ENCODE results near the gene IL7R. TPM values are rescaled to one million over a fixed set of nuclear protein-coding genes. Genes with fewer than 3 reads are reported as not detected.

The IL7R gene
- total RNA-seq, 1 experiment from 2014 or later = not detected

DNA sequence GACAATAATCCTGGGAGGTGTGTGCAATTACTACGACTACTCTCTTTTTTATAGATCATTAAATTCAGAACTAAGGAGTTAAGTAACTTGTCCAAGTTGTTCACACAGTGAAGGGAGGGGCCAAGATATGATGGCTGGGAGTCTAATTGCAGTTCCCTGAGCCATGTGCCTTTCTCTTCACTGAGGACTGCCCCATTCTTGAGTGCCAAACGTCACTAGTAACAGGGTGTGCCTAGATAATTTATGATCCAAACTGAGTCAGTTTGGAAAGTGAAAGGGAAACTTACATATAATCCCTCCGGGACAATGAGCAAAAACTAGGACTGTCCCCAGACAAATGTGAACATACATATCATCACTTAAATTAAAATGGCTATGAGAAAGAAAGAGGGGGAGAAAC is 20.2 kb downstream of the IL7R start:
- H4K20me1 ChIP-seq (ENCODE audit: control insufficient read depth, insufficient read depth, insufficient read length) = no peaks in the 10 kb centered on the region
- no CpG with 5 or more reads among the region's 3 CpGs for WGBS (ENCODE audit: extremely low coverage, insufficient read length, low lambda C conversion rate)
- H4K5ac ChIP-seq (ENCODE audit: insufficient read length, low read depth, low read length) = no peak overlapping the region
- no peak overlapping the region for H3K14ac ChIP-seq (ENCODE audit: insufficient read depth, low read length)
- no peak overlapping the region for H3K9ac ChIP-seq (ENCODE audit: extremely low read depth, insufficient read length, low read length)
- no peak overlapping the region for H3K56ac ChIP-seq (ENCODE audit: insufficient read length, low read depth, low read length)
- no peak overlapping the region for H2BK15ac ChIP-seq (ENCODE audit: low read depth, low read length)
- H3K4me2 ChIP-seq (ENCODE audit: insufficient read depth, insufficient read length, low read length) = no peak overlapping the region
- H3T11ph ChIP-seq (ENCODE audit: low read length) = no peak overlapping the region
- no peak overlapping the region for H3K23ac ChIP-seq (ENCODE audit: insufficient read length, low read depth, low read length)
- H3K79me1 ChIP-seq (ENCODE audit: insufficient read depth, low read depth, low read length, poor library complexity, severe bottlenecking) = no peaks in the 10 kb centered on the region
- H3K9me3 ChIP-seq (ENCODE audit: control insufficient read depth, low read depth, low read length) = no peaks in the 10 kb centered on the region
- Mint-ChIP-seq H3K27me3 (ENCODE audit: low read depth) (no peaks in the 10 kb centered on the region; the same call in 1 of the 2 replicates), H3K4me3 (no peak overlapping the region), H3K9me3 (no peaks in the 10 kb centered on the region; a peak in 1 of 5 replicates), H3K36me3 (ENCODE audit: insufficient read depth in 1 of 3, low read depth in 3 of 3) (no peaks in the 10 kb centered on the region), H3K4me1 (no peaks in the 10 kb centered on the region), H3K27ac (no peak overlapping the region; a peak in 1 of 7 replicates)
- H3K4me1 ChIP-seq (ENCODE audit: insufficient read depth, low read length) = no peaks in the 10 kb centered on the region
- H3K79me2 ChIP-seq (ENCODE audit: insufficient read depth, low read length) = no peaks in the 10 kb centered on the region
- H3K27me3 ChIP-seq (ENCODE audit: insufficient read depth, low read length) = no peaks in the 10 kb centered on the region
- H4K8ac ChIP-seq (replicated peaks; ENCODE audit: insufficient read length, low read depth, low read length) = no peak overlapping the region
- no peak overlapping the region for H3K4ac ChIP-seq (ENCODE audit: low read depth, low read length)
- no peak overlapping the region for H2AFZ ChIP-seq (ENCODE audit: low read length)
- H2AK5ac ChIP-seq (ENCODE audit: insufficient read length, low read length) = no peak overlapping the region
- TF ChIP-seq, protein P1, sequence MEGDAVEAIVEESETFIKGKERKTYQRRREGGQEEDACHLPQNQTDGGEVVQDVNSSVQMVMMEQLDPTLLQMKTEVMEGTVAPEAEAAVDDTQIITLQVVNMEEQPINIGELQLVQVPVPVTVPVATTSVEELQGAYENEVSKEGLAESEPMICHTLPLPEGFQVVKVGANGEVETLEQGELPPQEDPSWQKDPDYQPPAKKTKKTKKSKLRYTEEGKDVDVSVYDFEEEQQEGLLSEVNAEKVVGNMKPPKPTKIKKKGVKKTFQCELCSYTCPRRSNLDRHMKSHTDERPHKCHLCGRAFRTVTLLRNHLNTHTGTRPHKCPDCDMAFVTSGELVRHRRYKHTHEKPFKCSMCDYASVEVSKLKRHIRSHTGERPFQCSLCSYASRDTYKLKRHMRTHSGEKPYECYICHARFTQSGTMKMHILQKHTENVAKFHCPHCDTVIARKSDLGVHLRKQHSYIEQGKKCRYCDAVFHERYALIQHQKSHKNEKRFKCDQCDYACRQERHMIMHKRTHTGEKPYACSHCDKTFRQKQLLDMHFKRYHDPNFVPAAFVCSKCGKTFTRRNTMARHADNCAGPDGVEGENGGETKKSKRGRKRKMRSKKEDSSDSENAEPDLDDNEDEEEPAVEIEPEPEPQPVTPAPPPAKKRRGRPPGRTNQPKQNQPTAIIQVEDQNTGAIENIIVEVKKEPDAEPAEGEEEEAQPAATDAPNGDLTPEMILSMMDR (conservative IDR thresholded peaks at IDR 0.05) = no peak
- no peak for DNase-seq
- no peak overlapping the region for H2BK20ac ChIP-seq (ENCODE audit: low read depth, low read length, poor library complexity, severe bottlenecking)
- no peak overlapping the region for H3K18ac ChIP-seq (ENCODE audit: insufficient read length, low read depth, low read length)
- no peak overlapping the region for H2BK12ac ChIP-seq (ENCODE audit: insufficient read length, low read depth, low read length)
- H2BK120ac ChIP-seq (ENCODE audit: low read depth, low read length, poor library complexity, severe bottlenecking) = no peak overlapping the region
- no peaks in the 10 kb centered on the region for H3K23me2 ChIP-seq (ENCODE audit: insufficient read length, low read depth, low read length, poor library complexity, severe bottlenecking)
- no peak overlapping the region for H2BK5ac ChIP-seq (ENCODE audit: insufficient read length, low read length)
- no peak overlapping the region for H4K91ac ChIP-seq (ENCODE audit: insufficient read length, low read depth, low read length)
- no peak overlapping the region for H3K27ac ChIP-seq (ENCODE audit: insufficient read length, low read depth, low read length)
